ENCODE results near the gene GRIK3.

The GRIK3 gene

DNA sequence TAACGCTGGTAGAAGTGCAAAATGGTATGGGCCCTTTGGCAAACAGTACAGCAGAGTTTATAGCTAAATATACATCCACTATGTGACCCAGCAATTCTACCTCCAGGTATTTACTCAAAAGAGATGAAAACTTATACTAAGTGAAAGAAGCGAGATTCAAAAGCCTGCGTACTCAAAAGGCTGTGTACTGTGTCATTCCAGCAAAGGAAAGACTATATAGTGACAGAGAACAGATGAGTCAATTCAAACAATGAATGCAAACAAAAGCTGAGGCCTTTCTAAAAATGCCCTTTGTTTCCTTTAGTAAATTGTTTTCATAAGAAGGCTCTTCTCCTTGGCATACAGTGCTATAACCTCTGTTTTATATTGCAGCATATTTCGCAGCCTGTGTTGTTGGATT, 282.8 kb downstream of the GRIK3 start:
- Histone ChIP-seq H3K9ac (ENCODE audit: low read length) (no peak overlapping the region), H3K14ac (ENCODE audit: low read length in 2 of 2) (no peak overlapping the region), H2AFZ (ENCODE audit: low read depth, low read length) (no peak overlapping the region), H3K18ac (ENCODE audit: low read depth in 1 of 2, low read length in 2 of 2) (no peak overlapping the region), H2BK120ac (ENCODE audit: low read depth, low read length) (no peak overlapping the region), H2BK15ac (ENCODE audit: low read depth, poor library complexity, severe bottlenecking) (no peak overlapping the region), H2BK12ac (ENCODE audit: low read length in 2 of 2) (no peak overlapping the region), H3K9me3 (ENCODE audit: control insufficient read depth, low read length) (no peaks in the 10 kb centered on the region), H2BK5ac (ENCODE audit: low read depth, low read length, poor library complexity, severe bottlenecking) (no peak overlapping the region), H3K4ac (ENCODE audit: low read depth in 1 of 2, low read length in 2 of 2) (no peak overlapping the region), H4K91ac (ENCODE audit: low read length) (no peak overlapping the region), H3K4me2 (ENCODE audit: low read length, poor library complexity, severe bottlenecking) (no peak overlapping the region), H3K79me1 (replicated peaks; ENCODE audit: low read length, poor library complexity, severe bottlenecking) (no peaks in the 10 kb centered on the region), H3K27me3 (ENCODE audit: control insufficient read depth in 1 of 2, insufficient read depth in 1 of 2, low read length in 2 of 2) (peaks cover 0 to 7% of the 10 kb centered on the region in 2 experiments), H2AK5ac (ENCODE audit: low read length, severe bottlenecking) (no peak overlapping the region), H3K4me1 (ENCODE audit: control insufficient read depth, insufficient read depth, low read depth, low read length) (no peaks in the 10 kb centered on the region), H3K4me3 (ENCODE audit: insufficient read depth in 1 of 2, low read depth in 1 of 2, low read length in 2 of 2) (no peak overlapping the region), H4K8ac (ENCODE audit: low read length) (no peak overlapping the region), H3K27ac (ENCODE audit: low read length, poor library complexity, severe bottlenecking) (no peak overlapping the region), H3K36me3 (ENCODE audit: control insufficient read depth in 1 of 2, insufficient read depth in 2 of 2, low read depth in 1 of 2, low read length in 2 of 2) (no peaks in the 10 kb centered on the region), H3K23ac (ENCODE audit: low read length in 2 of 2) (no peak overlapping the region)
- no peak for DNase-seq
- WGBS: 94% methylated on average over 2 of the region's 4 CpGs

DNA sequence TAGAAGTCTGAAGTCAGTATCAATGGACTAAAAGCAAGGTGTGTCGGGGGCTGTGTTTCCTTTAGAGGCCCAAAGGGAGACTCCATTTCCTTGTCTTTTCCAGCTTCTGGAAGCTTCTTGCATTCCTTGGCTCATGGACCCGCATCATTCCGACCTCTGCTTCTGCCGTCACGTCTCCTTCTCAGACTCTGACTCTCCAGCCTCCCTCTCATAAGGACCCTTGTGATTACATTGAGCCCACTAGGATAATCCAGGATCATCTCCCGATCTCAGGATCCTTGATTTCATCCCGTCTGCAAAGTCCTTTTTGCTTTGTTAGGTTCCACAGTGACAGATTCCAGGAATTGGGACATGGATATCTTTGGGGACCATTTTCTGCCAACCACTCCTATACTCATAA, 285.8 kb downstream of the GRIK3 start:
- Histone ChIP-seq H3K9me3 (ENCODE audit: control insufficient read depth, low read length) (no peaks in the 10 kb centered on the region), H3K4me1 (ENCODE audit: control insufficient read depth, insufficient read depth, low read depth, low read length) (no peaks in the 10 kb centered on the region), H3K9ac (ENCODE audit: low read length) (no peak overlapping the region), H2BK12ac (ENCODE audit: low read length in 2 of 2) (no peak overlapping the region), H3K36me3 (ENCODE audit: control insufficient read depth in 1 of 2, insufficient read depth in 2 of 2, low read depth in 1 of 2, low read length in 2 of 2) (no peaks in the 10 kb centered on the region), H2AFZ (ENCODE audit: low read depth, low read length) (no peak overlapping the region), H2BK120ac (ENCODE audit: low read depth, low read length) (no peak overlapping the region), H4K8ac (ENCODE audit: low read length) (no peak overlapping the region), H2BK15ac (ENCODE audit: low read depth, poor library complexity, severe bottlenecking) (no peak overlapping the region), H3K18ac (ENCODE audit: low read depth in 1 of 2, low read length in 2 of 2) (no peak overlapping the region), H3K23ac (ENCODE audit: low read length in 2 of 2) (no peak overlapping the region), H2BK5ac (ENCODE audit: low read depth, low read length, poor library complexity, severe bottlenecking) (no peak overlapping the region), H3K79me1 (replicated peaks; ENCODE audit: low read length, poor library complexity, severe bottlenecking) (no peaks in the 10 kb centered on the region), H3K4me2 (ENCODE audit: low read length, poor library complexity, severe bottlenecking) (no peak overlapping the region), H2AK5ac (ENCODE audit: low read length, severe bottlenecking) (no peak overlapping the region), H3K27ac (ENCODE audit: low read length, poor library complexity, severe bottlenecking) (no peak overlapping the region), H3K4me3 (ENCODE audit: insufficient read depth in 1 of 2, low read depth in 1 of 2, low read length in 2 of 2) (no peak overlapping the region), H4K91ac (ENCODE audit: low read length) (no peak overlapping the region), H3K27me3 (ENCODE audit: control insufficient read depth in 1 of 2, insufficient read depth in 1 of 2, low read length in 2 of 2) (peaks cover 0 to 4% of the 10 kb centered on the region in 2 experiments), H3K4ac (ENCODE audit: low read depth in 1 of 2, low read length in 2 of 2) (no peak overlapping the region), H3K14ac (ENCODE audit: low read length in 2 of 2) (no peak overlapping the region)
- no peak for DNase-seq
- 85% methylated on average over 6 of the region's 7 CpGs for WGBS

Measured in mesenchymal stem cell (in vitro differentiated cells and primary cell).